Endothelial cell of hepatic sinusoid (primary cell): Measurements from ENCODE around the gene SLC46A3.
"Not testable (repeated sequence)": the region's sequence is repeated elsewhere in the genome, so short reads cannot be mapped to it uniquely, and the experiment has no call there.

Source experiments
- in situ Hi-C: cut with HindIII; loops from 2 replicates; pipeline ENCODE4 v1.10.0; 2017; ENCODE audit warnings: low sequenced_read_pairs

SLC46A3 gene

DNA sequence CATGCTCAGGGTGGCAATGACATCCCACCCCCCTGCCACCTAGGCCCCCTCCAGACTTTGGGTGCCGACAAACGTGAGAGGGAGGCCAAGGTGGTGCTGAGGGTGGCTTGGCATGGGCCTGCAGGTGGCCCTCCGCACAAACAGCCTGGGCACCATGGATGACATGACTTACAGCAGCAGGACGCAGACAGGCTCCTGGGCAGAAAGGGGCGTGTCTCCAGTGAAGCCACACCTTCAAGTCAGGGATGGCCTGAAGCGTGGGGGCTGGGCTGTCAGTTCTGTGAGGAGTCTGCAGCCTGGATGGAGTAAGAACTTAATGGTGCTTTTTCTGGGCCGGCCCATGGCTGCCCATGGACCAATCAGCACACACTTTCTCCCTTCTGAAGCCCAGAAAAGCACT lies 34.5 kb downstream of the SLC46A3 start:
- in situ Hi-C loops: no loop called here

DNA sequence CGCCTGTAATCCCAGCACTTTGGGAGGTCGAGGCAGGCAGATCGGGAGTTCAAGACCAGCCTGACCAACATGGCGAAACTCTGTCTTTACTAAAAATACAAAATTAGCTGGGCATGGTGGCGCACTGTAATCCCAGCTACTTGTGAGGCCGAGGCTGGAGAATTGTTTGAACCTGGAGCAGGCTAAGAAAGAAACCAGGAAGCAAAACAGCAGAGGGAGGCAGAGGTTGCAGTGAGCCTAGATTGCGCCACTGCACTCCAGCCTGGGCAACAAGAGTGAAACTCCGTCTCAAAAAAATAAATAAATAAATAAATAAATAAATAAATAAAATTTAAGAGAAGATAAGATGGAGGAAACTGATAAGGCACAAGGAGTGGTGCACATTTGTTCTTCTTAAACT lies 35.6 kb downstream of the SLC46A3 start:
- in situ Hi-C loops: not testable (repeated sequence)

DNA sequence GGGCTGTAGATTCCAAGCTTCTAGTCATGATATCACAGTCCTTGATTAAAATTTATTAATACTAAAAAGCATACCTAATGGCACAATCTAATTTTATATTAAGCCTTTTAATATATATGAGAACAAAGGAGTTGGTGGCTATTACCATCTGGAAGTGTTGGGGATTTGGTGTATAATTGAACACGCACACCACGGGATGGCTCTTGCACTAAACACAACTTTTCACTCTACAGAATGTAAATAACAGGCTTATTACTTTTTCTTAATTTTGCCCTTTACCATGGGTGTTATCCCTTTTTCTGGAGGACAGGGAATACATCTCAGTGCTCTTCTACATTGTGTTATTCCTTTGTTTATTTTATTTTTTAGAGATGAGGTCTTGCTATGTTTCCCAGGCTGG lies 38.2 kb downstream of the SLC46A3 start:
- in situ Hi-C loops: no loop called here

DNA sequence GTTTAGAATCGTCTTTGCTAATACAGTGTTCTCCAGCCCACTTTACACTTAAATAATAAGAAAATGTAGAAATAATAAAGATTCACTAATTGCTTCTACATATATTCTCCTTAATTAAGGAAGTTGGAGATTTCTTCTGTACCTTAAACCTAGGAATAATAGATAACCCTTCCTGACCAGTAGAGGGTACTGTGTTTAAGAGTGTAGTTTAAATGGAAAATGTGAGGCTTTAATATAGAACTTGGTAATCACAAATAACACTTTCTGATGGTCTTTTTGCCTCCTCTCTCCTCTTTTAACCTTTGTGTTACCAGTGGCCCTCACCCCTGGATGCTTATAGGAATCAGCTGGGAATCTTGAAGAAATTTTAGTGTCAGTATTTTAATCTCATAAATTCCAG lies 39.1 kb downstream of the SLC46A3 start:
- in situ Hi-C loops: no loop called here

DNA sequence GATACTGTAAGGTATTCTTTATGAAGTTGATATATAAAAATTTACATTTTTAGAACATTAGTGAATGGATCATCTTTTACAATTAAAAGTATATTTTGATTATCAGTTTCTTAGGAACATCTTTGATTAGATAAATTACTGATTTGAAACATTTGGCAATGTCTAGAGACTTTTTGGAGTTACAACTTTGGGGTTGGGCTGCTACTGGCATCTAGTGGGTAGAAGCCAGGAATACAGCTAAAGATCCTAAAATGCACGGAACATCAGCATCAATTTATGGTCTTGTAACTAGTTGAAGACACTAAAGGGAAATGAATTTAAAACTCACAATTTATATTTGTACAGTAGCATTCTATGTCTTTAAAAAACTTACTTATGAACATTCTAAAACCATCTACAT lies 40.0 kb downstream of the SLC46A3 start:
- in situ Hi-C loops: no loop called here

DNA sequence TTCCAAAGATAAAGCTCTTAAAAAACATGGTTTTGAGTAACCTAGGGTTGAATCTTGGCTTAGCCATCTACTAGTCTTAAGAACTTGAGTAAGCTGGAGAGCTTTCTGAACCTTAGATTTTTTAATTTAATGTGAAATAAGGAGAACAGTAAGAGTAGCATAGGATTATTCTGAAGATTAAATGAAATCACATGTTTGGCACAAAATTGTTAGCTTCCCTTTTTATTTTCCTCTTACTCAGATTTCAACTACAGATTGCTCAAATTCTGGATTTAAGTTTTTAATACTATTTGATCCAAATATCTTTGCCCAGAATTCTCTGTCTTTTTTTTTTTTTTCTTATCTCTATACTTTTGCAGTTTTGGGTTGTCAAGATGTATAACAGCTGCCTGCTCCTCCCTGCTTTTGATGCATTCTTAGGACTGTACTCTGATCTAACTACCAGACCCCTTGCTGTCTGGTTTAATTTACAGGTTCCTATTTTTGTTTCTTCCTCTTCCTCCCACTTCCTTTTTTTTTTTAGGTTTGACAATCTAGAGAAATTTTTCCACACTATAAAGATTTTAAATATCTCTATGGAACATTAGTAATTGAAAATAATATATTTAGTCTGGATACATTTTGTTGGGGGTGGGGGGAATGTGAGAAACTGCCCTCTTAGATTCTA lies 47.5 kb downstream of the SLC46A3 start:
- in situ Hi-C loops: no loop called here

DNA sequence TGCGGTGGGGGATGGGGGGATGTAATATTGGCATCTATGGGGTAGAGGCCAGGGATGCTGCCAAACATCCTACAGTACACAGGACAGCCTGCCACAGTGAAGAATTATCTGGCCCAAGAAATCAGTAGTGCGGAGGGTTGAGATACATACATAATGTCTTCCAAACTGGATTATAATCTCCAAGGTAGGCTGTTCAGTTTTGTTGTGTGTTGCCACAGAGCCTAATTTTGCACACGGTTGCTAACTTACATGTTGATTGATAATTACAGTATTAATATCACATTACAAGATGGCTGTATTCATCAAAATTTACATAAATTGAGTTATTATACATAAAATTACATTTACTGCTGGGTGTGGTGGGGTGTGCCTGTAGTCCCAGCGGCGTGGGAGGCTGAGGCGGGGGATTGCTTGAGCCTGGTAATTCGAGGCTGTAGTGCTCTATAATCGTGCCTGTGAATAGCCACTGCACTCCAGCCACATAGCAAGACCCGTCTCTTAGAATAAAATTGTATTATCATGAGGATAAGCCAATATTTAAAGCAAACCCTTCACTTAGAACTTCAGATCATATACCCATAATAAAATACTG lies 51.8 kb downstream of the SLC46A3 start:
- in situ Hi-C loops: no loop called here

DNA sequence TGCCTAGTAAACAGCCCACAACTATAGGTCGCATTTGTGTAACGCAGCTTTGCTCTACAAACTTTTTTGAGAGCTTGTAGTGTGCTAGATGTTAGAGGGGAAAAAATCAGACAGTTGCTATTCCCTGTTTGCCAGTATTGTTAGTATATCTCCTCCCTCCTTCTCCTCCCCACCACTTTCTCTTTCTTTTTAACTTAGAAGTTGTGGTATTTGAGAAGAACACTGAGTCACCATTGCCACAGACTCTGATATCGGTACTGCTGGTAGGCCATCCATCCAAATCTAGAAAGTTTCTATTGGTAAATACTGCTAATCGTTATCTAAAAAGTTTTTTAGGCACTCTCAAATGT lies 59.2 kb downstream of the SLC46A3 start:
- in situ Hi-C loops: no loop called here

DNA sequence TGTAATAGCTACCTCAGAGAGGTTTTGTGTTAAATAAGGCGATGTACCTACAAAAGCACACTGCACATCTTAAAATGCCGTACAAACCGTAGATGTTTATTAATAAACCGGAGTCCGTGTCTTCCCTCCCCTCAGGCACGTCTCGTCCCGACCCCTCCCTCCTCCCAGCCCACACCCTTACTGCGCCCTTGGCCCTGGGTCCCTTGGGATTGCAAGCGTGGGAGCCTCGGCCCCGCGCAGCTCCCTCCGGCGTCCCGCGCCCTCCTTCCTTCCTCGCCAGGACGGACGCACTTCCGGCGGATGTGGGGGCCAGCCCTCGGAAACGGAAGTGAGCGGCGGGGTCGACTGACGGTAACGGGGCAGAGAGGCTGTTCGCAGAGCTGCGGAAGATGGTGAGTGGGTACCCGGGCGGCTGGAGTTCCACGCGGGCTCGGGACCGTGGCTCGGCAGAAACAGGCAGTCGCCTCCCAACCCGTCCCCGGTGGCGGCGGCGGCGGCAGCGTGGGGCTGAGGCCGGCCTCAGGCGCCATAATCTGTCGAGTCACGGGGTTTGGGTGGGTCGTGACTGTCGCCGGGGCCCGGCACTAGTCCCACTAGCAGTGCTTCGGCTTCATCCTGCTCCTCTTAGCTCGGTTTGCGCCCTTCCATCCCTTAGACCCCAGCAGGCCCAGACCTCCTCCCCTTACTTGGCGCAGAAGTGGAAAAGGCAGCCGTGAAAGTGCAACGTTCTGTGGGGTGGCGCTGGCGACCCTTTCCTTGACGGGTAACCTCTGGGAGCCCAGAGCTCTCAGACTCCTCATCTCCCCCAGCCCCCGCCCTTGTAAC lies 59.8 kb downstream of the SLC46A3 start, which contains the start of gene POMP:
Gene POMP, plus strand, starts transcription at position 335 of the 825 bp plus-strand sequence. Its CDS starts 55 bp downstream, at position 390.
- in situ Hi-C loops: no loop called here

DNA sequence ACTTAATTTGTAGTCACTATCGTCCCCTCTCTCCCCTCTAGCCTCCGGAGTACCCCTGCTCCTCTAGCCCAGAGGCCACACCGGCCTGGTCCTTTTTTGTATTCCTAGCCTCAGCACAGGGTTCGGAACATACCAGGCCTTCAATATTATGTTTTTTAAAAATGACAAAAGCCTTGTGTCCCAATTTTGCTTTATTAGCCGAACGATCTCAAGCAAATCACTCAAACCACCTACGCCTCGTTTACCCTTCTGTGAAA lies 60.3 kb downstream of the SLC46A3 start:
- in situ Hi-C loops: no loop called here

DNA sequence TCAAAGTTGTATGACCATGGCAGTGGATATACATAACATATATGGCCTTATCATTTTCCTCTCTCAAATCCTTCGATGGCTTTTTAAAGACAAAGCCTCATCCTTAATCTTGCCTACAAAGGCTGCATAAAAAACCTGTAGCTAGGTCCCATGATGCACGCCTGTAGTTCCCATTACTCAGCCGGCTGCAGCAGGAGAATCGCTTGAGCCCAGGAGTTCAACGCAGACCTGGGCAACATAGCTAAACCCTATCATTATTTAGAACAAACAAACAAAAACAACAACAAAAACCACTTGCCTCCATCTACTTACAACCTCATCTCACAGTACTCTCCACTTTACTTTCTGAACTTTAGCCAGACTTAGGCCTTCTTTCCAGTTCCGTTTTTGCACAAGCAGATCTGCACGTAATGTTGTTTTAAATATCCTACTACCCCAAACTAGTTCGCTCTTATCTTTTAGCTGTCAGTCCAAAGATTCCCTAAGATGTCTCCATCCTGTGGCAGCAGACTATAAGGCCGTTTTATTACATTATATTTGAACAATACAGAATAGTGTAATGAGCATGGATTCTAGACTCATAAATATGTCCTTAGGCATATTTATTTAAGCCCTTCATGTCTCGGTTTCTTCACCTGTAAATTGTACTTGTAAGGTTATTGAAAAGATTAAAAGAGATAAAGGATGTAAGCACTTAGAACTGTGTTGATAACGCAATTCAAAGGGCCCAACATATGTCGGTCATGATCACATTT lies 60.8 kb downstream of the SLC46A3 start:
- in situ Hi-C loops: no loop called here

DNA sequence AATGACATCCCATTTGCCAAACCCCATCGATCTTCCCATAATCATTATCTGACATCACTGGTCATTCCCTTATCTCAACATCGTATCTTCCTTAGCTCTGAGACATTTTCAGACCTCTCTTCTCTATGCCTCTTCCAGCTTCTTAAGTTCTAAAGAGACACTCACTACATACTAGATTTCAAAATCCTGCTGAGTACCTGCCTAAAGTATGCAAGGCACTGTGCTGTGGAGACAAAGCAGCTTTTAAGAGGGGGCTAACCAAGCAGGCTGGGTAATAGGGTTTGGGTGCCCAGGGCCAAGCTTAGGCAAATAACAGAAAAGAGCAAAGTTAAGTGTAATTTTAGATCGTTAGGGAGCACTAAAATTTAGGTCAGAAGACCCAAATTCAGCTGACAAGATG lies 63.2 kb downstream of the SLC46A3 start:
- in situ Hi-C loops: no loop called here

DNA sequence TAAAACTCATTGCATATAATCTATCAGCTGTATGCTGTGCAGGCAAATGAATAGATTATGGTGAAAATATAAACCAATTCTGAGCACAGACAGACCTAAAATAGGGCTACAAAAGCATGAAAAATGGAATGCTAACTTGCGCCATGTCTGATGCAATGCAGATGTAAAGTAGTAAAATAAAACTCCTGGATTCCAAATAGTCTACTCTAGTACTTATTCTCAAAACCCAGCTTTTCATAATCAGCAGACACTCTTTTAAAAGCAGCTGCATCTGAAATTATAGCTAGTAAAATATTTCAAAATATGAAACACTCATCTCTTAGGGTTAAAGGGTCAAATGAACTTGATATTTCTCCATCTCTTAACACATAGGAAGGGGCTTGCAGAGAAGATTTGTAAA lies 64.5 kb downstream of the SLC46A3 start:
- in situ Hi-C loops: no loop called here

DNA sequence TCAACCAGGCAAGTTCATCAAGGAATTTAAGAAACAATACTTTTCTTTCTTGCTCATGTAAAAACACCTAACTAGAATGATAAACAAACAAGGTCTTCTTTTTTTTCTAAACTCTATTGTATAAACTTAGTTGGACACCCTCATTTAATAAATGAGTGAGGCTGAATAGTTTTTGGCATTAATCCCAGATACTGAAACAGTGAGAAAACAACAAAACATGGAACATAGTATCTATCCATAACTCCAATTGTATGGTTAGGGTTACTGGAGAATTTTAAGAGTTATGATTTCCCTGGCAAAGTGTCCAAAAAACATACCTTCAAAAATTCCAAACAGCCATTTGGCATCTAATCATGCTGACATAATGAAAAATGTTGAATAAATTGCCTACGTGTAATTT lies 65.7 kb downstream of the SLC46A3 start:
- in situ Hi-C loops: no loop called here

DNA sequence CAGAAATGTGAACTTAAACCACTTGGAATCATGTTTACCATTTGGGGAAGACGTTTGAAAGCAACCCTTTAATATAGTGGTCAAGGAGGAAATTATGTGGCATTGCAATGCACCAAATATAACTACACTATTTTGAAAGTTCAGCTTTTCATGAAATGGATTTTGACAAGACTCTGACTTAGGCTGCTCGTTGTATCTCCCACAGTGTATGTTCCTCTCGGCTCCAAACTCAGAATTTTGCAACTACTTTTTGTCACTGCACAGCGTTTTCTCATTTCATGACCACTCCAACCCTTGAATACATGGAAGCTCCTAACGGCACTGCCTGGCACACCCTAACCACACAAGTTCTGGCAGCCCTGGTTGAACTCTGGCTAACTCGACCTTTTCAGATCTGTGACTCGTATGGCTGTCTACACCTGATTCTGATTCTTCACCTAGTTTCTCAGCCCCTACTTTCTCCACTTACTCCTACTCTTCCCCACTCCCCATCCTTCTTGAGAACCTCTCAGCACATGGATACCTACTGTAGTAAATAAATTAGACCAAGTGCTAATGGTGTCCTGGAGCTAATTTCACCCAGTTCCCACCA lies 66.9 kb downstream of the SLC46A3 start:
- in situ Hi-C loops: no loop called here

DNA sequence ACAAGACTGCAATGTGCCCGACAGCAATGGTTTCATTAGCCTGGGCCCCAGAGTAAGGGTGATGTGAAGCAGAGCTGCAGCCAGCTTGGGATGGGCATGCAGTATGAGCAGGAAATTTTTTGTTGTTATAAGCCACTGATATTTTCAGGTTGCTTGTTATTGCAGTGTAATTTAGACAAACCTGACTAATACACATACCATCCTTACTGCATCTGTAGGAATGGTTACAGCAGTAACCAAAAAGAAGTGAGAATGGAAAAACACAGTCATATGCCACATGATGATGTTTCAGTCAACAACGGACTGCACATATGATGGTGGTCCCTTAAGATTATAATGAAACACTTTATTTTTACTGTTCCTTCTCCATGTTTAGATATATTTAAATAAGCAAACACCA lies 68.5 kb downstream of the SLC46A3 start:
- in situ Hi-C loops: no loop called here
